GM23338 (cell line): Measurements from ENCODE around the gene RPTOR. TPM values are rescaled to one million over a fixed set of nuclear protein-coding genes. Genes with fewer than 3 reads are reported as not detected.

ENCODE experiments used
- ATAC-seq: fragments of 200-7000 bp; cut with Tn5 transposase; 3 replicates; pipeline ENCODE4 v1.9.1; 2020
- DNase-seq: peaks from one replicate; pipeline ENCODE4 v3.0.0-alpha.2; 2015; ENCODE audit warnings: low spot score
- H2AFZ ChIP-seq: fragments of 200-600 bp; sonication (generic); 2 replicates; pipeline ENCODE4 v1.8.0; 2016; ENCODE audit warnings: antibody characterized with exemption, mild to moderate bottlenecking, moderate library complexity
- H3F3A ChIP-seq: fragments of 200-600 bp; sonication (generic); replicated peaks from 2 replicates; pipeline ENCODE4 v1.8.0; 2017; ENCODE audit warnings: antibody characterized with exemption, mixed run types, low read depth
- H3K27ac ChIP-seq: fragments of 200-600 bp; sonication (generic); 2 replicates; pipeline ENCODE4 v1.6.1; 2016; ENCODE audit warnings: low read depth
- H3K27me3 ChIP-seq: fragments of 200-600 bp; sonication (generic); 2 replicates; pipeline ENCODE4 v1.8.0; 2016; ENCODE audit warnings: mild to moderate bottlenecking, mixed run types, moderate library complexity; ENCODE audit not compliant: insufficient read depth
- H3K36me3 ChIP-seq: fragments of 200-600 bp; sonication (generic); 2 replicates; pipeline ENCODE4 v1.8.0; 2016; ENCODE audit warnings: mild to moderate bottlenecking; ENCODE audit not compliant: insufficient read depth
- H3K4me1 ChIP-seq: fragments of 200-600 bp; sonication (generic); 2 replicates; pipeline ENCODE4 v1.8.0; 2016; ENCODE audit warnings: mild to moderate bottlenecking, moderate library complexity; ENCODE audit not compliant: insufficient read depth
- H3K4me2 ChIP-seq: fragments of 200-600 bp; sonication (generic); 2 replicates; pipeline ENCODE4 v1.7.1; 2017; ENCODE audit warnings: mixed run types
- H3K4me3 ChIP-seq: fragments of 200-600 bp; sonication (generic); 2 replicates; pipeline ENCODE4 v1.6.1; 2016; ENCODE audit warnings: mixed run types
- H3K79me2 ChIP-seq: fragments of 200-600 bp; sonication (generic); replicated peaks from 2 replicates; pipeline ENCODE4 v1.8.0; 2017; ENCODE audit warnings: mild to moderate bottlenecking; ENCODE audit not compliant: insufficient read depth
- H3K9me2 ChIP-seq: fragments of 200-600 bp; sonication (generic); 2 replicates; pipeline ENCODE4 v1.8.0; 2017; ENCODE audit not compliant: insufficient read depth
- H4K20me1 ChIP-seq: fragments of 200-600 bp; sonication (generic); replicated peaks from 2 replicates; pipeline ENCODE4 v1.8.0; 2017; ENCODE audit warnings: mild to moderate bottlenecking; ENCODE audit not compliant: insufficient read depth
- H3K27ac Mint-ChIP-seq: 2 replicates; pipeline ENCODE4 v1.8.0; 2020; ENCODE audit warnings: inconsistent platforms, mild to moderate bottlenecking, moderate library complexity, mixed read lengths
- H3K27me3 Mint-ChIP-seq: 3 replicates; pipeline ENCODE4 v1.8.0; 2022; ENCODE audit warnings: low read depth, mild to moderate bottlenecking, moderate library complexity, mixed read lengths, inconsistent platforms; ENCODE audit not compliant: insufficient read depth, poor library complexity
- H3K36me3 Mint-ChIP-seq: 3 replicates; pipeline ENCODE4 v1.8.0; 2021; ENCODE audit warnings: low read depth, mild to moderate bottlenecking, inconsistent platforms, moderate library complexity, mixed read lengths
- H3K4me1 Mint-ChIP-seq: 3 replicates; pipeline ENCODE4 v1.8.0; 2020; ENCODE audit warnings: mild to moderate bottlenecking, inconsistent platforms, mixed read lengths
- H3K4me3 Mint-ChIP-seq: 3 replicates; pipeline ENCODE4 v1.8.0; 2021; ENCODE audit warnings: moderate library complexity, mild to moderate bottlenecking, inconsistent platforms, mixed read lengths
- H3K9me3 Mint-ChIP-seq: 3 replicates; pipeline ENCODE4 v1.8.0; 2020; ENCODE audit warnings: moderate library complexity, mild to moderate bottlenecking, inconsistent platforms, mixed read lengths
- CREB1 ChIP-seq: fragments of 250-450 bp; sonication (Bioruptor Pico); IDR thresholded peaks from 2 replicates; pipeline ENCODE4 v1.5.0; 2020; ENCODE audit warnings: low read depth, mild to moderate bottlenecking, moderate library complexity
- CTCF ChIP-seq, 2 experiments: fragments of 200-600 bp in 1 of 2; sonication (generic) in 1 of 2; conservative IDR thresholded peaks; 2 replicates each; pipeline versions ENCODE4 v1.5.1 to v1.6.1; 2016 to 2017; ENCODE audit warnings: antibody characterized with exemption in 2 of 2, low read depth in 2 of 2, mild to moderate bottlenecking in 2 of 2, moderate library complexity in 1 of 2
- ETS1 ChIP-seq: IDR thresholded peaks from 2 replicates; pipeline ENCODE4 v1.6.1; 2016; ENCODE audit warnings: antibody characterized with exemption
- EZH2 ChIP-seq: fragments of 200-600 bp; sonication (generic); IDR thresholded peaks from one replicate; pipeline ENCODE4 v1.8.0; 2017; ENCODE audit warnings: antibody characterized with exemption, mild to moderate bottlenecking, low read depth; ENCODE audit not compliant: unreplicated experiment
- EZH2phosphoT487 ChIP-seq: fragments of 200-600 bp; sonication (generic); IDR thresholded peaks from one replicate; pipeline ENCODE4 v1.8.1; 2018; ENCODE audit warnings: antibody characterized with exemption; ENCODE audit not compliant: unreplicated experiment
- JUNB ChIP-seq: IDR thresholded peaks from one replicate; pipeline ENCODE4 v1.6.1; 2016; ENCODE audit warnings: antibody characterized with exemption; ENCODE audit not compliant: unreplicated experiment
- NANOG ChIP-seq: IDR thresholded peaks from 2 replicates; pipeline ENCODE4 v1.6.1; 2016; ENCODE audit warnings: antibody characterized with exemption, borderline replicate concordance
- POLR2AphosphoS5 ChIP-seq: IDR thresholded peaks from 2 replicates; pipeline ENCODE4 v1.6.1; 2016; ENCODE audit warnings: antibody characterized with exemption, low read depth
- REST ChIP-seq: IDR thresholded peaks from one replicate; pipeline ENCODE4 v1.6.1; 2018; ENCODE audit warnings: antibody characterized with exemption; ENCODE audit not compliant: unreplicated experiment
- STAT1 ChIP-seq: IDR thresholded peaks from one replicate; pipeline ENCODE4 v1.6.1; 2016; ENCODE audit warnings: antibody characterized with exemption; ENCODE audit not compliant: unreplicated experiment
- ZNF114 ChIP-seq: fragments of 250-450 bp; sonication (Bioruptor Pico); IDR thresholded peaks from 2 replicates; pipeline ENCODE4 v1.5.0; 2020; ENCODE audit warnings: mild to moderate bottlenecking, moderate library complexity
- ZNF331 ChIP-seq: fragments of 250-450 bp; sonication (Bioruptor Pico); IDR thresholded peaks from 2 replicates; pipeline ENCODE4 v1.5.0; 2020; ENCODE audit warnings: low read depth, mild to moderate bottlenecking, moderate library complexity
- ZNF462 ChIP-seq: fragments of 250-450 bp; sonication (Bioruptor Pico); IDR thresholded peaks from 2 replicates; pipeline ENCODE4 v1.5.0; 2020; ENCODE audit warnings: mild to moderate bottlenecking, moderate library complexity
- polyA plus RNA-seq: library from polyadenylated mRNA; unstranded; fragments of >200 nt; fragmentation: Nextera tagmentation; extraction: Ambion mirVana; gene quantifications from 2 replicates; pipeline ENCODE4 v1.2.1, GENCODE V29; 2016
- total RNA-seq: library from RNA; depleted of rRNA; stranded (reverse); fragments of >200 nt; shearing (Covaris generic); gene quantifications from 2 replicates; pipeline ENCODE4 v1.2.3, GENCODE V29; 2014

RPTOR gene
- total and polyA plus RNA-seq, 2 experiments from 2014 or later, result 9.5 to 38.0 TPM

- Mint-ChIP-seq H3K4me3 (no peak overlapping the region; the same call in 2 of the 3 replicates), H3K36me3 (peaks cover 5% of the 10 kb centered on the region; the same call in 2 of the 3 replicates), H3K27ac (peak overlapping the region; percentile 94), H3K9me3 (peaks cover 9% of the 10 kb centered on the region), H3K27me3 (peaks cover 8% of the 10 kb centered on the region), H3K4me1 (peaks cover 54% of the 10 kb centered on the region)
- peak overlapping the region; percentile 69; the same call in 1 of the 2 replicates for H3K27ac ChIP-seq
- no peaks in the 10 kb centered on the region for H3F3A ChIP-seq
- DNase-seq, result peak; percentile 21
- no peak for TF ChIP-seq CTCF (conservative IDR thresholded peaks at IDR 0.05; ENCODE audit: low read depth in 2 of 2)
- TF ChIP-seq ZNF114 (CRISPR knock-in tag), result no peak
- no peak for TF ChIP-seq EZH2
- TF ChIP-seq CREB1 (CRISPR knock-in tag), result no peak
- no peak for TF ChIP-seq ZNF331 (CRISPR knock-in tag)
- no peak for TF ChIP-seq STAT1
- no peak for TF ChIP-seq REST
- TF ChIP-seq ZNF462 (CRISPR knock-in tag), result no peak
- TF ChIP-seq EZH2phosphoT487, result no peak
- no peak for TF ChIP-seq POLR2AphosphoS5
- TF ChIP-seq NANOG, result no peak
- TF ChIP-seq JUNB, result no peak
- no peak for TF ChIP-seq ETS1
- peak overlapping the region; percentile 57; the same call in 1 of the 2 replicates for H3K4me2 ChIP-seq
- H4K20me1 ChIP-seq, result peaks cover 5% of the 10 kb centered on the region; the same call in 1 of the 2 replicates
- ATAC-seq, result no peak; the same call in 2 of the 3 replicates
- peaks cover 82% of the 10 kb centered on the region for H3K79me2 ChIP-seq
- H2AFZ ChIP-seq, result no peak overlapping the region
- no peaks in the 10 kb centered on the region; the same call in 1 of the 2 replicates for H3K36me3 ChIP-seq
- H3K4me1 ChIP-seq, result peaks cover 12% of the 10 kb centered on the region
- no peaks in the 10 kb centered on the region for H3K27me3 ChIP-seq
- no peak overlapping the region for H3K4me3 ChIP-seq
- 0 out of 2 replicates have a peak, but pooled peaks cover 4% of the 10 kb centered on the region for H3K9me2 ChIP-seq
Measured at GRCh38 chr17:80694992-80695912, 150.6 kb downstream of the RPTOR start.
